BLaER1 treated with 17β-estradiol and CSF1 and Interleukin-3, amounts not matched to agents 10 nM and 100 nM (cell line): Measurements from ENCODE around the gene TAC4.
A peak's percentile ranks its signal among the peaks of the same experiment; 100 is the strongest.

Experiments used
- H3K27ac ChIP-seq, 11 experiments: shearing (Covaris generic); formaldehyde crosslinking; 2 replicates each; pipeline ENCODE4 v1.8.1; 2022
- H3K27me3 ChIP-seq, 11 experiments: shearing (Covaris generic); formaldehyde crosslinking; 2 replicates each; pipeline ENCODE4 v1.8.1; 2022
- H3K36me3 ChIP-seq, 11 experiments: shearing (Covaris generic); formaldehyde crosslinking; 2 replicates each; pipeline ENCODE4 v1.8.1; 2022
- H3K4me1 ChIP-seq, 10 experiments: shearing (Covaris generic); formaldehyde crosslinking; 2 replicates each; pipeline ENCODE4 v1.8.1; 2022
- H3K4me2 ChIP-seq, 11 experiments: shearing (Covaris generic); formaldehyde crosslinking; 2 replicates each; pipeline ENCODE4 v1.8.1; 2022
- H3K4me3 ChIP-seq, 10 experiments: shearing (Covaris generic); formaldehyde crosslinking; 2 replicates each; pipeline ENCODE4 v1.8.1; 2022
- H3K9ac ChIP-seq, 11 experiments: shearing (Covaris generic); formaldehyde crosslinking; 2 replicates each; pipeline ENCODE4 v1.8.1; 2022
- H3K9me3 ChIP-seq, 11 experiments: shearing (Covaris generic); formaldehyde crosslinking; replicated peaks in 1 of 11; 2 replicates each; pipeline ENCODE4 v1.8.1; 2022
- H4K20me1 ChIP-seq, 11 experiments: shearing (Covaris generic); formaldehyde crosslinking; 2 replicates each; pipeline ENCODE4 v1.8.1; 2022
- Cebpa-rat ChIP-seq, 11 experiments: shearing (Covaris generic); IDR thresholded peaks; 2 replicates each; pipeline ENCODE4 v1.8.1; 2022

Gene TAC4, protein sequence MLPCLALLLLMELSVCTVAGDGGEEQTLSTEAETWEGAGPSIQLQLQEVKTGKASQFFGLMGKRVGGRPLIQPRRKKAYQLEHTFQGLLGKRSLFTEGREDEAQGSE

DNA sequence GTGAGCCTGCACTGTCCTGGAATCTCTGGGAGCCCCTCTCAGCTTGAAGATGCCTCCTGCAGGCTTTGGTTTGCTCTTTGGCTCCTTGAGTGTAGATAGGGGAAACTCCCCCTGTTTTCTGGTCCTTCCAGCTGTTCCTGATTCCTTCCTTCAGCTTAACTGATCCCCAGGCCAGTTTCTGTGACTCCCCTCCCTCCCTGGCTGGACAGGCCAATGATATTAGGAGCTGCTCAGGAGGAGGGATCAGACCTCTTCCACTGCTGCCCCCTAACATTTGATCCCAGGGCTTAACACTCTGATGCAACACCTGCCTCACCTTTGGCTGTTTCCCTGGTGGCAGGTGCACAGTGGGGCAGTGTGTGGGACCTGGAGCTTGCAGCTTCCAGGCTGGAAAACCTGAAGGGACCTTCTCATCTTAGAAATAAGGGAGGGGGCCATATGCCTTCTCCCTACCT lies at the start of gene TAC4:
TAC4 (minus strand) TSS at position 51 of the 455 bp plus-strand sequence. CDS start 52 bp downstream, outside the sequence.
- Histone ChIP-seq H3K27me3 (no peaks in the 10 kb centered on the region), H3K36me3 (peaks cover 0 to 23% (median 11%) of the 10 kb centered on the region in 11 experiments; a peak in 6 of 22 replicates), H3K9ac (peak within 1 kb of the TSS in 4 of 11 experiments; percentile 1 to 29 (median 14); a peak in 3 of 22 replicates), H3K4me1 (peaks cover 69 to 100% (median 95%) of the 10 kb centered on the region in 10 experiments), H4K20me1 (no peaks in the 10 kb centered on the region), H3K27ac (peak within 1 kb of the TSS in 7 of 11 experiments; percentile 12 to 69 (median 63); a peak in 10 of 22 replicates), H3K4me2 (peak within 1 kb of the TSS in 10 of 11 experiments; percentile 20 to 94 (median 85); a peak in 16 of 22 replicates), H3K4me3 (no peak within 1 kb of the TSS; a peak in 1 of 20 replicates), H3K9me3 (no peaks in the 10 kb centered on the region)
- TF ChIP-seq Cebpa-rat (IDR thresholded peaks at IDR 0.05), result no peak

DNA sequence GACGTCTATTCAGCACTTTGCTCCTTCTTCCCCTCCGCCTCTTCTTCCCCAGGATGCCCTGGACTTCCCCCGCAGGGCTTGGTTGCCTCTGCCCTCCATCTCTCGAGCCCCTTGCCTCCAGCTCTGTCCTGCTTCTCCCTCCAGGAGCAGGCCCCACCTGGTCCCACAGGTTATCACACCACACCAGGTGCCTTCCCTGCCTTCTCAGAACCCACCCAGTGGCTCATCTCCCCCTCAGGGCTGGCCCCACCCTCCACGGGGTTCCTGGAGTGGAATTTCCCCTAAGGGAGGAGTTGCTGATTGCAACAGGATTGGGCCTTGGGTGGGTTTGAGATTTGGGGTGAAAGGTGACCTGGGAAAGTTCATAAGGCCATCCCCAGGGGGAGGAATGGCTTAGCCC lies 49.0 kb upstream of the TAC4 start:
- no peak overlapping the region for H3K4me3 ChIP-seq
- H3K27me3 ChIP-seq, result peaks cover 12 to 35% (median 21%) of the 10 kb centered on the region in 11 experiments
- no peak overlapping the region for H3K9ac ChIP-seq
- H3K4me2 ChIP-seq, result no peak overlapping the region
- H3K9me3 ChIP-seq, result no peaks in the 10 kb centered on the region
- H3K4me1 ChIP-seq, result peaks cover 4 to 10% (median 9%) of the 10 kb centered on the region in 10 experiments
- H3K36me3 ChIP-seq, result no peaks in the 10 kb centered on the region
- no peak overlapping the region for H3K27ac ChIP-seq
- TF ChIP-seq Cebpa-rat (IDR thresholded peaks at IDR 0.05), result no peak
- peaks cover 0 to 14% (median 0%) of the 10 kb centered on the region in 11 experiments; a peak in 3 of 22 replicates for H4K20me1 ChIP-seq

DNA sequence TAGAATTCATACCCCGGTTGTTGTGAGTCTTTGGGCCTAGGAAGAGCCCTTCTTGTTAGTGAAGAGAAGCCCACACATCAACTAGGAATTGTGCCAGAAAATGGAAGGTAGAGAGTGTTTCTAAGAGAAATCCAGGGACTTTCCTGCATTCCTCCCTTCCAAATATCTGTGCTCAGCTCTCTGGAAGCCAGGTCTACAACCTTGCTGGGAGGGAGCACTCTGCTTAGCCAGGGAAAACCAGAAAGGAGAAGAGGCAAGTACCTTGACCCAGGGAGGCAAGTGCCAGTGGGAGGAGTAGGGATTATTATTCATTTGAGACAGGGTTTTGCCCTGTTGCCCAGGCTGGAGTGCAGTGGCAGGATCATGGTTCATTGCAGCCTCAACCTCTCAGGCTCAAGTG lies 48.4 kb upstream of the TAC4 start:
- no peak overlapping the region for H3K4me3 ChIP-seq
- H4K20me1 ChIP-seq, result peaks cover 0 to 12% (median 0%) of the 10 kb centered on the region in 11 experiments; a peak in 2 of 22 replicates
- no peak overlapping the region for H3K4me2 ChIP-seq
- H3K36me3 ChIP-seq, result no peaks in the 10 kb centered on the region
- no peak overlapping the region for H3K9ac ChIP-seq
- H3K9me3 ChIP-seq, result no peaks in the 10 kb centered on the region
- no peak for TF ChIP-seq Cebpa-rat (IDR thresholded peaks at IDR 0.05)
- peaks cover 3 to 5% (median 4%) of the 10 kb centered on the region in 10 experiments for H3K4me1 ChIP-seq
- H3K27me3 ChIP-seq, result peaks cover 5 to 29% (median 14%) of the 10 kb centered on the region in 11 experiments
- no peak overlapping the region for H3K27ac ChIP-seq

DNA sequence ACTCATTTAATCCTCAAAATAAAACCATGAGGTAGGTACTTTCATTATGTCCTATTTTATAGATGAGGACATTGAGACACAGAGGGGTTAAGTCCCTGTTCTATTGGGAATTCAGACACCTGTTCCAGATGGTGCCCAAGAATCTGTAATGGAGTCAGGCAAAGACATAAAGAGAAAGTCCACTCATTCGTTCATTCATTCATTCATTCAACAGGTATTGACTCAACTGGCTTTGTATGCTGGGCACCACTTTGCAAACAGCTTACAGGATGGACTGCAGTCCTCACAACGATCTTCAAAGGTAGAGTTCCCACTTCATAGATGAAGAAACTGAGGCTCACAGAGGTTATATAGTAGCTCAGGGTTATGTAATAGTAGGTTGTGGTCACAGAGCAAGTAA lies 47.9 kb upstream of the TAC4 start:
- no peak overlapping the region for H3K4me3 ChIP-seq
- no peaks in the 10 kb centered on the region for H3K9me3 ChIP-seq
- H3K4me2 ChIP-seq, result no peak overlapping the region
- no peaks in the 10 kb centered on the region for H3K36me3 ChIP-seq
- H3K27ac ChIP-seq, result no peak overlapping the region
- H3K27me3 ChIP-seq, result peaks cover 1 to 25% (median 10%) of the 10 kb centered on the region in 11 experiments; a peak in 19 of 22 replicates
- H4K20me1 ChIP-seq, result peaks cover 0 to 8% (median 0%) of the 10 kb centered on the region in 11 experiments; a peak in 1 of 22 replicates
- no peak for TF ChIP-seq Cebpa-rat (IDR thresholded peaks at IDR 0.05)
- peaks cover 0 to 9% (median 2%) of the 10 kb centered on the region in 10 experiments; a peak in 8 of 20 replicates for H3K4me1 ChIP-seq
- H3K9ac ChIP-seq, result no peak overlapping the region

DNA sequence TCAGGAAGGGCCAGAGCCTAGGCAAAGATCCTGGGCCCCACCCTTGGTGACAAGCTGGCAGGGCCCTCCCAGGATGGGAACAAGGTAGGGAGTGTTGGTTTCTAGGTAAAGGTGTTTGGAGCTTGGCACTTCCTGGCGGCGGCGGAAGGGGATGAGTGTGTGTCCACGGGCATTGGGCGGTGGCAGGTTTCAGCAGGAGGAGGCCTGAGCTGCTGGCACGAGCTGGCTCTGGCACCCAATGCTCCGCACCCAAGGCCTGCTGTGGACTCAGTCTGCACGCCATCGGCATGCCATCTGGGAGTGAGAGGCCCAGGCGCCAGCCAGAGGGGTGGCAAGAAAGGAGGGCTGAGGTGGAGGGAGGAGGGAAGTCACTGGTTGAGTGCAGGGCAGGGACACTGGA lies 46.9 kb upstream of the TAC4 start:
- H3K27me3 ChIP-seq, result peaks cover 0 to 15% (median 0%) of the 10 kb centered on the region in 11 experiments; a peak in 6 of 22 replicates
- no peak for TF ChIP-seq Cebpa-rat (IDR thresholded peaks at IDR 0.05)
- no peak overlapping the region for H3K4me2 ChIP-seq
- H3K27ac ChIP-seq, result no peak overlapping the region
- no peak overlapping the region for H3K4me3 ChIP-seq
- H3K9me3 ChIP-seq, result no peaks in the 10 kb centered on the region
- peaks cover 0 to 8% (median 0%) of the 10 kb centered on the region in 11 experiments; a peak in 1 of 22 replicates for H4K20me1 ChIP-seq
- no peak overlapping the region for H3K9ac ChIP-seq
- peaks cover 0 to 12% (median 2%) of the 10 kb centered on the region in 10 experiments; a peak in 8 of 20 replicates for H3K4me1 ChIP-seq
- H3K36me3 ChIP-seq, result no peaks in the 10 kb centered on the region

DNA sequence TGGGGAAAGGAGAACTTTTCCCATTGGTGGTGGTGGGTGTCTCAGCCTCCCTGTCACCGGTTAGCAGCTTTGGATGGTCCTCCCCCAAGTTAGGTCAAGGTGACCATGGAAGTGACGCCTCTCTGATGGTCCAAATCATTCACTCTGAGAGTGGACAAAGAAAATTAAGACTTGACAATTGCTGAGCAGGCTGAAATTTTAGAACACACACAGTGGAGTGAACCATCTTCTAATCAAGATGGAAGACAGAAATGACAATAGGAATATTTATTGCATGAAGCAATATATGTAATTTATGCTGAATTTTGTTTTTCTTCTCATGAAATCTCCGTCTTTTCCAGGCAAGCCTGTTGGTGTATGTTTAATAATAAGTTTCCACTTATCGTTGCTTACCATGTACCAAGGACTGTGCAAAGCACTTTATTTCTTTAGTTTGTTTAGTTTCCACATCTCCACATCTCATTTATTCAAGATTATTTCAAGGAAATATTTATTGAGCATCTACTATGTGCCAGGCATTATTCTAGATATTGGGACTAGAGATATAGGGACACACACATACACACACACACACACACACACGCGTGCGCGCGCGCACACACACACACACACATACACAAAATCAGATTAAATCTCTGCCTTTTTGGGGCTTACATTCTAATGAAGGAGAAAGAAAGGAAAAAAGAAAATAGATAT lies 44.0 kb upstream of the TAC4 start:
- TF ChIP-seq Cebpa-rat (IDR thresholded peaks at IDR 0.05), result no peak
- Histone ChIP-seq H3K36me3 (no peaks in the 10 kb centered on the region), H3K27me3 (peaks cover 0 to 10% (median 0%) of the 10 kb centered on the region in 11 experiments; a peak in 4 of 22 replicates), H3K4me1 (peaks cover 0 to 12% (median 2%) of the 10 kb centered on the region in 10 experiments; a peak in 8 of 20 replicates), H3K9me3 (no peaks in the 10 kb centered on the region), H4K20me1 (peaks cover 0 to 8% (median 0%) of the 10 kb centered on the region in 11 experiments; a peak in 1 of 22 replicates), H3K27ac (no peak overlapping the region), H3K4me2 (peak overlapping the region in 5 of 11 experiments; percentile 21 to 80 (median 64); a peak in 8 of 22 replicates), H3K4me3 (no peak overlapping the region), H3K9ac (no peak overlapping the region)

DNA sequence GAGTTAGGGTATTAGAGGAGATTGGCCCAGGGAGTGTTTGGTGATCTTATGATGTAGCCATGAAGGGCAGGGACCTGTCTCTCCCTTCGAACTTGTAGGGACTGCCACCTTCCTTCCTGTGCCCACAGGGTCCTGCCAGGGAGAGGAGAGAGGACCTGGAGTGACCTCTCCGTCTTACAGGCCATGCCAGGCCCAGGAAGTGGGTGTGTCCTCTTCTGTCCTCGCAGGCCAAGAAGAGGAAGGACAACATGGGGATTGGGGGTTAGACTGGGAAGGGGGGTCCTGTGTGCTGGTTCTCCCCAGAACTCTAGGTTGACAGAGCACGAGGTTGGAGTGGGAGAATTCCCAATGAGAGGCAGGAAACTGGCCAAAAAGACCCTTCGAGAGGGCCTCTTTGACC lies 43.4 kb upstream of the TAC4 start:
- H3K4me1 ChIP-seq, result peaks cover 0 to 12% (median 2%) of the 10 kb centered on the region in 10 experiments; a peak in 8 of 20 replicates
- H4K20me1 ChIP-seq, result peaks cover 0 to 8% (median 0%) of the 10 kb centered on the region in 11 experiments; a peak in 1 of 22 replicates
- peak overlapping the region in 5 of 11 experiments; percentile 21 to 80 (median 64); a peak in 8 of 22 replicates for H3K4me2 ChIP-seq
- H3K36me3 ChIP-seq, result no peaks in the 10 kb centered on the region
- H3K9ac ChIP-seq, result no peak overlapping the region
- peaks cover 0 to 4% (median 0%) of the 10 kb centered on the region in 11 experiments; a peak in 3 of 22 replicates for H3K27me3 ChIP-seq
- H3K9me3 ChIP-seq, result no peaks in the 10 kb centered on the region
- H3K27ac ChIP-seq, result no peak overlapping the region
- no peak for TF ChIP-seq Cebpa-rat (IDR thresholded peaks at IDR 0.05)
- H3K4me3 ChIP-seq, result no peak overlapping the region

DNA sequence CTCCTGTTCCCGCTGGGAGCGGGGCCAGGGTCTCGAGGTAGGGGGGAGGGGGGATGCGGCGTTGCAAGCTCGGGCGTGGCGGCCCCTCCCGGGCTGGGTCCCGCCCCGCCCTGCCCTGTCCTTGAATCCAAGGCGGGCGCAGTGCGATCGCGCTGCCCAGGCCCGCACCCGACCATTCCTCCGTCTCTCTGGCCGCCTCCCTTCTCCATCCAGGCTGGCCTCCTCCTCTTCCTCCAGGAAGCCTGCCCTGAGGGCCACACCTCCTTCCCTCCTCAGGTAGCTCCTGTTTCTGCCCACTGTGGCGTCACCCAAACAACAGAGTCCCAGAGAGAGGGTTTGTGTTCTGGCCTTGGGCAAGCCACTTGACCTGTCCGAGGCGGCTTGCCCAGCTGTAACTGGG lies 43.0 kb upstream of the TAC4 start:
- Histone ChIP-seq H3K27me3 (peaks cover 0 to 1% (median 0%) of the 10 kb centered on the region in 11 experiments; a peak in 3 of 22 replicates), H3K4me1 (peaks cover 0 to 12% (median 2%) of the 10 kb centered on the region in 10 experiments; a peak in 8 of 20 replicates), H3K4me3 (no peak overlapping the region), H3K4me2 (peak overlapping the region in 4 of 11 experiments; percentile 26 to 80 (median 64); a peak in 7 of 22 replicates), H3K9me3 (no peaks in the 10 kb centered on the region), H3K27ac (no peak overlapping the region), H3K9ac (no peak overlapping the region), H3K36me3 (no peaks in the 10 kb centered on the region), H4K20me1 (peaks cover 0 to 8% (median 0%) of the 10 kb centered on the region in 11 experiments; a peak in 1 of 22 replicates)
- no peak for TF ChIP-seq Cebpa-rat (IDR thresholded peaks at IDR 0.05)
